Neural progenitor cell (in vitro differentiated cells): ENCODE data around the gene PPP4C. TPM values are rescaled to one million over a fixed set of nuclear protein-coding genes. Genes with fewer than 3 reads are reported as not detected.

Experiments used
- DNase-seq: peaks from one replicate; pipeline ENCODE4 v3.0.0-alpha.2; 2016; ENCODE audit warnings: low spot score
- H2AFZ ChIP-seq: fragments of 200-600 bp; sonication (generic); replicated peaks from 2 replicates; pipeline ENCODE4 v1.6.1; 2016; ENCODE audit warnings: antibody characterized with exemption
- H3F3A ChIP-seq: fragments of 200-600 bp; sonication (generic); 2 replicates; pipeline ENCODE4 v1.6.1; 2016; ENCODE audit warnings: antibody characterized with exemption, low read depth
- H3K27ac ChIP-seq: fragments of 200-600 bp; sonication (generic); 2 replicates; pipeline ENCODE4 v1.5.1; 2016; ENCODE audit warnings: mild to moderate bottlenecking
- H3K27me3 ChIP-seq: fragments of 200-600 bp; sonication (generic); 2 replicates; pipeline ENCODE4 v1.6.1; 2016; ENCODE audit warnings: mild to moderate bottlenecking, moderate library complexity
- H3K36me3 ChIP-seq: fragments of 200-600 bp; sonication (generic); 2 replicates; pipeline ENCODE4 v1.5.1; 2016
- H3K4me1 ChIP-seq: fragments of 200-600 bp; sonication (generic); 2 replicates; pipeline ENCODE4 v1.6.1; 2016; ENCODE audit warnings: mixed run types
- H3K4me2 ChIP-seq: fragments of 200-600 bp; sonication (generic); 2 replicates; pipeline ENCODE4 v1.6.1; 2016
- H3K4me3 ChIP-seq: fragments of 200-600 bp; sonication (generic); 2 replicates; pipeline ENCODE4 v1.5.1; 2016
- H3K79me2 ChIP-seq: fragments of 200-600 bp; sonication (generic); 2 replicates; pipeline ENCODE4 v1.6.1; 2016; ENCODE audit warnings: low read depth
- H3K9ac ChIP-seq: fragments of 200-600 bp; sonication (generic); 2 replicates; pipeline ENCODE4 v1.6.1; 2016
- H3K9me3 ChIP-seq: fragments of 200-600 bp; sonication (generic); 2 replicates; pipeline ENCODE4 v1.5.1; 2016; ENCODE audit warnings: low read depth
- H4K20me1 ChIP-seq: fragments of 200-600 bp; sonication (generic); 2 replicates; pipeline ENCODE4 v1.6.1; 2016; ENCODE audit warnings: low read depth
- H3K27ac Mint-ChIP-seq: 3 replicates; pipeline ENCODE4 v1.8.0; 2021; ENCODE audit warnings: mixed read lengths
- H3K27me3 Mint-ChIP-seq: 2 replicates; pipeline ENCODE4 v1.8.0; 2022; ENCODE audit warnings: low read depth, mild to moderate bottlenecking, inconsistent platforms, moderate library complexity, mixed read lengths; ENCODE audit not compliant: insufficient read depth
- H3K36me3 Mint-ChIP-seq: 3 replicates; pipeline ENCODE4 v1.8.0; 2021; ENCODE audit warnings: mixed read lengths
- H3K4me1 Mint-ChIP-seq: 3 replicates; pipeline ENCODE4 v1.8.0; 2021; ENCODE audit warnings: mixed read lengths
- H3K4me3 Mint-ChIP-seq: 3 replicates; pipeline ENCODE4 v1.8.0; 2021; ENCODE audit warnings: mild to moderate bottlenecking, moderate library complexity, mixed read lengths
- H3K9me3 Mint-ChIP-seq: 3 replicates; pipeline ENCODE4 v1.8.0; 2020; ENCODE audit warnings: mixed read lengths
- CTCF ChIP-seq: fragments of 200-600 bp; sonication (generic); IDR thresholded peaks from 2 replicates; pipeline ENCODE4 v1.5.1; 2017; ENCODE audit warnings: antibody characterized with exemption, mild to moderate bottlenecking
- EZH2 ChIP-seq: fragments of 200-600 bp; sonication (generic); IDR thresholded peaks from 2 replicates; pipeline ENCODE4 v1.6.1; 2017; ENCODE audit warnings: antibody characterized with exemption, mild to moderate bottlenecking, moderate library complexity
- EZH2phosphoT487 ChIP-seq: fragments of 200-600 bp; sonication (generic); IDR thresholded peaks from 2 replicates; pipeline ENCODE4 v1.6.1; 2017; ENCODE audit warnings: antibody characterized with exemption
- total RNA-seq: library from RNA; depleted of rRNA; stranded (reverse); fragments of >200 nt; gene quantifications from 2 replicates; pipeline ENCODE4 v1.2.3, GENCODE V29; 2015; ENCODE audit warnings: low replicate concordance

The PPP4C gene
- total RNA-seq, 1 donor from 2014 or later: 93.3 TPM

- no peak within 1 kb of the TSS for H3K9ac ChIP-seq
- H3K27ac ChIP-seq: no peak within 1 kb of the TSS
- H3K4me2 ChIP-seq: peak within 1 kb of the TSS; percentile 89
- H3K36me3 ChIP-seq: no peaks in the 10 kb centered on the region
- peaks cover 41% of the 10 kb centered on the region for H3F3A ChIP-seq
- TF ChIP-seq CTCF (peak; percentile 69), EZH2phosphoT487 (no peak), EZH2 (no peak)
- peaks cover 2% of the 10 kb centered on the region for H3K27me3 Mint-ChIP-seq
- H3K4me1 ChIP-seq: peaks cover 10% of the 10 kb centered on the region
- H3K36me3 Mint-ChIP-seq: peaks cover 6% of the 10 kb centered on the region
- no peaks in the 10 kb centered on the region for H3K9me3 ChIP-seq
- H3K9me3 Mint-ChIP-seq: peaks cover under 1% of the 10 kb centered on the region
- no peaks in the 10 kb centered on the region for H3K27me3 ChIP-seq
- H3K27ac Mint-ChIP-seq: peak within 1 kb of the TSS; percentile 5
- H3K4me1 Mint-ChIP-seq: peaks cover 39% of the 10 kb centered on the region
- peaks cover 2% of the 10 kb centered on the region for H4K20me1 ChIP-seq
- H3K4me3 Mint-ChIP-seq: peak within 1 kb of the TSS; percentile 86
- no peaks in the 10 kb centered on the region for H3K79me2 ChIP-seq
- DNase-seq: peak; percentile 98
- H3K4me3 ChIP-seq: peak within 1 kb of the TSS; percentile 59
- H2AFZ ChIP-seq: peak within 1 kb of the TSS; percentile 82
Observed at GRCh38 chr16:30091474-30092372, 15.9 kb downstream of the PPP4C start, which contains the start of gene TBX6. TBX6 (minus strand) TSS chr16:30091924; CDS start chr16:30091193, 731 bp downstream.

- peaks cover 2% of the 10 kb centered on the region for H3K27me3 Mint-ChIP-seq
- H3K4me3 Mint-ChIP-seq: peak overlapping the region; percentile 86
- Histone ChIP-seq H3K27me3 (no peaks in the 10 kb centered on the region), H3K4me2 (peak overlapping the region; percentile 89), H4K20me1 (peaks cover 5% of the 10 kb centered on the region), H2AFZ (peak overlapping the region; percentile 74), H3K4me3 (peak overlapping the region; percentile 59), H3K4me1 (peaks cover 10% of the 10 kb centered on the region), H3F3A (peaks cover 46% of the 10 kb centered on the region), H3K79me2 (peaks cover 7% of the 10 kb centered on the region), H3K9me3 (no peaks in the 10 kb centered on the region), H3K27ac (no peak overlapping the region), H3K9ac (no peak overlapping the region), H3K36me3 (no peaks in the 10 kb centered on the region)
- H3K4me1 Mint-ChIP-seq: peaks cover 43% of the 10 kb centered on the region
- peak; percentile 83 for DNase-seq
- TF ChIP-seq EZH2phosphoT487 (no peak), CTCF (peak; percentile 71)
- H3K36me3 Mint-ChIP-seq: peaks cover 12% of the 10 kb centered on the region
- peak overlapping the region; percentile 5 for H3K27ac Mint-ChIP-seq
- H3K9me3 Mint-ChIP-seq: peaks cover 8% of the 10 kb centered on the region
Observed at GRCh38 chr16:30092373-30093010, 16.7 kb downstream of the PPP4C start.

GRCh38 chr16:30094541-30095165 is 18.9 kb downstream of the PPP4C start:
- peak overlapping the region; percentile 87 for H3K4me3 Mint-ChIP-seq
- H3K4me3 ChIP-seq: no peak overlapping the region
- H3K27me3 Mint-ChIP-seq: peaks cover 3% of the 10 kb centered on the region

More at GRCh38 chr16:30094541-30095165, 18.9 kb downstream of the PPP4C start:
- Histone ChIP-seq H3K27me3 (no peaks in the 10 kb centered on the region), H2AFZ (no peak overlapping the region), H3K4me1 (peaks cover 25% of the 10 kb centered on the region), H3K79me2 (peaks cover 29% of the 10 kb centered on the region), H3K27ac (no peak overlapping the region), H3F3A (peaks cover 39% of the 10 kb centered on the region), H3K9ac (no peak overlapping the region), H4K20me1 (peaks cover 26% of the 10 kb centered on the region), H3K9me3 (no peaks in the 10 kb centered on the region), H3K36me3 (no peaks in the 10 kb centered on the region), H3K4me2 (peak overlapping the region; percentile 76)
- H3K4me1 Mint-ChIP-seq: peaks cover 46% of the 10 kb centered on the region
- H3K36me3 Mint-ChIP-seq: peaks cover 17% of the 10 kb centered on the region
- peak; percentile 12 for DNase-seq
- H3K9me3 Mint-ChIP-seq: peaks cover 20% of the 10 kb centered on the region
- TF ChIP-seq EZH2phosphoT487 (no peak), CTCF (no peak)
- H3K27ac Mint-ChIP-seq: no peak overlapping the region
